Fibroblast of skin of right biceps (primary cell): ENCODE data around the gene CMBL.
"Not testable (repeated sequence)": the region's sequence is repeated elsewhere in the genome, so short reads cannot be mapped to it uniquely, and the experiment has no call there.

Source experiments
- DNase-seq: peaks from one replicate; pipeline ENCODE4 v3.0.0-alpha.2; 2013

Gene CMBL

DNA sequence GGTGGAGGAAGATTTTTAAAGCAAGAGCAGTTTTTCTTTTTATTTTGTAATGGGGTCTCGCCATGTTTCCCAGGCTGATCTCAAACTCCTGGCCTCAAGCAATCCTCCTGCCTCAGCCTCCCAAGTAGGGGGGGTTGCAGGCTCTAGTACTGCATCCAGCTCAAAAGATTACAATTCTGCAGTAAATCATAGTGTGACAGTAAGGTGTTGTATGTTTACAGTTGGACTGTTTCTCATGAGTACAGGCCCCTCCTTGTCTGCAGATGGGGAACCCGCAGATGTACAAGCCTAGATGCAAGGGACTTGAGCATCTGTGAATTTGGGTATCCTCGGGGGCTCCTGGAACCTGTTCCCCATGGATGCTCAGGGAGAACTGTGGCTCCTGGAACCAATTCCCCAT lies 54.3 kb downstream of the CMBL start:
- DNase-seq: no peak

DNA sequence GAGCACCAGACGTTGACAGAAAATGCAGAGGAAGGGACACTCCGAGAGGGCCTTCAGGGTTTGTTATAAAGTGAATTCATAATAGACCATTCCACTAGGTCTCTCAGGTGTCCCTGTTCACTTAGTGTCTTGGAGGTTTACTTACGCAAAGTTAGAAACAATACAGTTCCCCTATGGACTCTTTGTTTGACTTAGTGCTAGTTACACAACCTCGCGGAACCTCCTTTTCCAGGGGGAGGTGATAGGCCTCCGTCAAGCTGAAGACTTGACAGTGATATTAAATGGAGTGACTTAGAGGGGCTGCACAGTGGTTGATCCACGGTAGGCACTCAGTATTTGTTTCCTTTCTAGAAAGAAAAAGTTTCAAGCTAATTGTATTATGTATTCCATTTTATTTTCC lies 56.3 kb downstream of the CMBL start:
- no peak for DNase-seq

DNA sequence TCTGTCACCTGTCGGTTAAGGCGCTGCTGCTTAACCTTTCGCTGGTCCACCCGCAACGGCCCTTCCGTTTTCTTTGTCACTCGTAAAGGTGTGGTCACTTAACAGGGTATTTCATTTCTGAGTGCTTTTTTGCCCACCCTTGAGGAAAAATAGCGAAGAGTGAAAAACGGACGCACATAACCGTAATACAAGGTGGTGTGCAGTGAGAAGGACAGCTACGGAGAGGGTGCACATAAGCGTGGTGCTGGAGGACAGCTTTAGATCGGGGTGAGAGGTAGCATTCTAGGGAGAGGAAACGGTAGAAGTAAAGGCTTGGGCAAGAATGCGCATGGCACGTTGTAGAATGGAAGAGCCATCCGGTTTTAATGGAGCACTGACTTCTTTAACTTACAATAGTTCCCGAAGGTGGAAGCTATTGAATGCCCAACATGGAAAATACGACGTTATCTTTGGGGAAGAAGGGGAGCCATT lies 56.9 kb downstream of the CMBL start:
- DNase-seq: no peak

DNA sequence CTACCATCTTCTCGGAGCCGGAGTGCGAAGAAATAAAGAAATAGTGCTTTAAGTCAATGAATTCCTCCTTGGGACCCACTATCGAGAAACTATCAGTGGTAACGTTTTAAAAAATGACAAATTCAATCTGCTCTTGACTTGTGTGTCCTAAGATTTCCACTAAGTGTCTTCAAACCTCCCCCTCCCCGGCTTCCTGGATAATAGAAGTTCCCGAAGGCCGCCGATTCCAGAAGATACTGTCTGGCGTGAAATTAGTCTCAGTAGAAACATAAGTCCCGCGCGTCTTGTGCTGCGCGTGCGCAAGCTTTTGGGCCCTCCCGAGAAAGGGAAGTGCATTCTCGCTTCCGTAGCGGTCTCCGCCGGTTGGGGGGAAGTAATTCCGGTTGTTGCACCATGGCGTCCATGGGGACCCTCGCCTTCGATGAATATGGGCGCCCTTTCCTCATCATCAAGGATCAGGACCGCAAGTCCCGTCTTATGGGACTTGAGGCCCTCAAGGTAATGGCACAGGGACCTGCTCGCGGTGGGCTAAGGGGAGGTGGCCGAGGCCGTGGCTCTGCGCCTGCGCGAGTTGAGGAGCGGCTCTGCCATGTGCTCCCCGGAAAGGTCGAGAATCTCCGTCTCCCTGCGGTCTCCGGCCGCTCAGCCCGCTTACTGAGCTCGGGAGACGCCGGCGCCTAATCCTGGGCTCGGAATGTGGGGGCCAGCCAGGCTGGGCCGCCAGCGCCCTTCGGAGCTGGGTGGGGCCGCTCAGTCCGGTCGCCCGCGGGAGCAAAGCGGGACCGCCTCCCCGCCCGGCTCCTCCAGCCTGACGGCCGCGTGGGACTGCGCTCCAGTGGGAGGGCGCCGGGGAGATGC lies 57.5 kb downstream of the CMBL start, which contains the start of gene CCT5:
Gene CCT5 (plus strand): TSS at position 333 of the 858 bp plus-strand sequence. CDS start 61 bp downstream, at position 394.
- DNase-seq: peak; percentile 99

DNA sequence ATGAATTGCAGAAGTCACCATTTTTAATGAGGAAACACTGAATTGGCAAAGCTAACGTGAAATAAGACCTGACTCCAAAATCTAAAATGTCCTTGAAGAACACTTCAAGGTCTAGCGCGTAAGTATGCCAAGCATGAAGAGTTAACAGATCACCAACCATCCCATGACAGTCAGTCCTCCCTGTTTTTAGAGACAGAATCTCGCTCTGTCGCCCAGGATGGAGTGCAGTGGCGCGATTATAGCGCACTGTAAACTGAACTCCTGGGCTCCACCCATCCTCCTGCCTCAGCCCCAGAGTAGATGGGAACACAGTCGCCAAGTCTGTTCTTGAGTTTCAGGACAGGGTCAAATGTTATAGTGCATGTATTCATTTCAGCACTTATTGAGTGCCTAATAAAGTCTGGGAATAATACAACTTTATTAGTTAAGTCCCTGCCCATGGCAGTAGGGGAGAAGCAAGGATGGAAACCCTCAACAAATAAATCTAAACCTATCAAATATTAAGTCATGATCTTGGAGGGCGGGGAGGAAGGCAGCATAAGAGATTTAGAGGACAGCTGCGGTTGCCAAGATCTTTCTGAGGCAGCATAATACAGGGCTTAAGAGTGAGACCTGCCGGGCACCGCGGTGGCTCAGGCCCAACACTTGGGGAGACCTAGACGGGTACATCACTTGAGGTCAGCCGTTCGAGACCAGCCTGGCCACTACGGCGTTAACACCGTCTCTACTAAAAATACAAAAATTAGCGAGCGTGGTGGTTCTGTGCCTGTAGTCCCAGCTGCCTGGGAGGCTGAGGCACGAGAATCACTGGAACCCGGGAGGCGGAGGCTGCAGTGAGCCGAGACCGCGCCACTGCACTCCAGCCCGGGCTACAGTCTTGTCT lies 59.1 kb downstream of the CMBL start:
- DNase-seq: no peak

DNA sequence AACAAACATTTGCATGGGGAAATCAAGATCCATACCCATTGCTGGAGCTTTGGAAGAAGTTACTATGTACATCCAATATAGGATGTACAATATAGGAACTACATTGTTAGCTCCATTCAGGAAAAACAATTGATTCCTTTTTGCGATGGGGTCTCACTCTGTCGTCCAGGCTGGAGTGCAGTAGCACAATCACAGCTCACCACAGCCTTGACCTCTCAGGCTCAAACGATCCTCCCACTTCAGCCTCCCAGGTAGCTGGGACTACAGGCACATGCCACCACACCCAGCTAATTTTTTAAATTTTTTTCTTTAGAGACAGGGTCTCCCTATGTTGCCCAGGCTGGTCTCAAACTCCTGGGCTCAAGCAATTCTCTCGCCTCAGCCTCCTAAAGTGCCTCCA lies 60.5 kb downstream of the CMBL start:
- not testable (repeated sequence) for DNase-seq

DNA sequence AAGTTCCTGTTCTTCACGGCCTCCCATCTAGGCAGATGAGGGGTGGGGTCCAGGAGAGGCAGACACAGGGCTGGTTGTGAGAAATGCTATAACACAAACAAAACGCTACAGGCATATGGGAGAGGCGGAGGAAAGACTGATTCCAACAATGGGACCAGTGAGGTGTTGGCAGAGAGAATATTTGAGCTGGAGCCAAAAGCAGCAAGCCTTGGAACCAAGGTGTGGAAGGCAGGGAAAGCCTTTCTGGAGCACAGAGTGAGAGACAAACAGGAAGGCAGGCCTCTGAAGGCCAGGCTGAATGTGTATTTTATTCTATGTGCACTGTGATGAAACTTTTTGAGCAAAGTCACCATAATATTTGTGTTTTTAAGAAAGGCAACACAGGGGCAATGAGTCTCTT lies 60.9 kb downstream of the CMBL start:
- no peak for DNase-seq

DNA sequence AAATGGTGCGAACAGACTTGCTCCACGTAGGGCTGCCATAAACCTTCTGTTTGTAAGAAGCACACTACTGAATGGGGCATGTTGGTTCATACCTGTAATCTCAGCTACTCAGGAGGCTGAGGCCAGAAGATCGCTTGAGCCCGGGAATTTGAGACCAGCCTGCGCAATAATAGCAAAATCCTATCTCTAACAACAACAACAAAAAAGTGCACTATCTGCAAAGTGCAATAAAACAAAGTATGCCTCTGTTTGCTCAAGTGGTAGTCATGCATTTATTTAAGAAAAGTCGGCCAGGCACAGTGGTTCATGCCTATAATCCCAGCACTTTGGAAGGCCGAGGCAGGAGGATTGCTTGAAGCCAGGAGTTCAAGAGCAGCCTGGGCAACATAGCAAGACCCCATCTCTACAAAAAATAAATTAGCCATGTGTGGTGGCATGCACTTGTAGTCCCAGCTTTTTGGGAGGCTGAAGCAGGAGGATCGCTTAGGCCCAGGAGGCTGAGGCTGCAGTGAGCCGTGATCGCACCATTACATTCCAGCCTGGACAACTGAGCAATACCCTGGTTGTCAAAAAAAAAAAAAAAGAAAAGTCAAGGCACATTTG lies 63.3 kb downstream of the CMBL start:
- no peak for DNase-seq

DNA sequence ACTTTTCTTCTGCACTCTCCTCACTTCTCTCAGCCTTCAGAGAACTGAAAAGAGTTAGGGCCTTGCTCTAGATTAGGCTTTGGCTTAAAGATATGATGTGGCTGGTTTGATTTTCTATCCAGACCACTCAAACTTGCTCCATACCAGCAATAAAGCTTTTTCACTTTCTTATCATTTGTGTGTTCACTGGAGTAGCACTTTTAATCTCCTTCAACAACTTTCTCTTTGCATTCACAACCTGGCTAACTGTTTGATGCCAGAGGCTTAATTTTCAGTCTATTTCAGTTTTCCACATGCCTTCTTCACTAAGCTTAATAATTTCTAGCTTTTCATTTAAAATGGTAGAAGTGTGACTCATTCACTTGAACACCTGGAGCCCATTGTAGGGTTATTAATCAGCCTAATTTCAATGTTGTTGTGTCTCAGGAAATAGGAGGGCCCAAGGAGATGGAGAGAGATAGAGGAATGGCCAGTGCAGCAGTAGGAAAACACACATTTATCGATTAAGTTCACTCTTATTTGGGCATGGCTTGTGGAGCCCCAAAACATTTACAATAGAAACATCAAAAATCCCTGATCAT lies 64.0 kb downstream of the CMBL start:
- no peak for DNase-seq

DNA sequence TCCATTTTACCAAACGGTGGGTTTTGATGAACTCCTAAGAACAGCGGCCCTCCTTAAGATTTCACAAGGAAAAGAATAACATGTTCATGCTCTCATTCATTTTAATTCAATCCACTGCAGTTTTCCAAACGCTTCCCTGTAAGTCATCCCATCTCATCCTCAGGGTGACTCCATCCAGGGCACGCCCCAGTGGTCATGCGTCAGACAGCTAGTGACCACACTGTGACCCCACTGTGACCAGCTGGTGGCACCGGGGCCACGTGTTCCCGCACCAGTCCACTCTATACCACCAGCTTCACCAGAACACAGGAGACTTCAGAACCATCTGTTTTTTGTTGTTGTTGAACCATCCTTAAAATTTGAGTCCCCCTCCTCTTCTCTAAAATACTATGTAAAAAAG lies 72.4 kb downstream of the CMBL start:
- no peak for DNase-seq

DNA sequence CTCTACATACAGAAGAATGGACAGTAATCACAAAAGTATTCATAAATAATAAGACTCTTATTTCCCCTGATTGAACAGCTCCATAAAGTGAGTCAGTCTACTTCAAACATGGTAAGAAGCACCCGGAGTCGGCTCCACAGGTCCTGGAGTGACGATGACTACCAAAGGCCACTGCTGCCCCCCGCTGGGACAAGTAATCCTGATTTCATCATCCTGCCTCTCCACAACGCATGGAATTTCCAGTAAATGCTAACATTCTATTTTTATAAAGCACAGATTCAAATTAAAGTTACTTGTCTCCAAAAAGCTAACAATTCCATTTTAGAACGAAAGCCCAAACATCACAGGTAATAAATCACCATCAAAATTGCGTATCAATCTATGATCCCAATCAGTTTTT lies 74.2 kb downstream of the CMBL start:
- DNase-seq: peak; percentile 97

DNA sequence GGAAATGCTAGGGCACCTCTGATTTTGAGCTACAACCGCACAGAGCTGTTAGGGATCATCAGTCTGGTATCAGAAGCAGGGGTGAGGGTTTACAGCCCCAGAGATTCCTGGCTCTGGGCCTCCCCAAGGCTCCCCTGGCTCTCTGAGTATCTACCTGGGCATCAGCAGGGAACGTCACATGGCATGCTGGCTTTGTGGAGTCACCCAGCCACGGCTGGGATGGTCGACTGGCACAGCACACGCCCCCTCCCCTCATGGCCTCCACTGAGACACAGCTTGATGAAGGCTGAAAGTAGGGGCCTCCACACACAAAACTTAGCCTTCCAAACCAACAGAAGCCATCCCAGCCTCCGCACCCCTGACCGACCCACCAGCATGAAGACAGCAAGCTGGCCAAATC lies 74.7 kb downstream of the CMBL start:
- DNase-seq: no peak

DNA sequence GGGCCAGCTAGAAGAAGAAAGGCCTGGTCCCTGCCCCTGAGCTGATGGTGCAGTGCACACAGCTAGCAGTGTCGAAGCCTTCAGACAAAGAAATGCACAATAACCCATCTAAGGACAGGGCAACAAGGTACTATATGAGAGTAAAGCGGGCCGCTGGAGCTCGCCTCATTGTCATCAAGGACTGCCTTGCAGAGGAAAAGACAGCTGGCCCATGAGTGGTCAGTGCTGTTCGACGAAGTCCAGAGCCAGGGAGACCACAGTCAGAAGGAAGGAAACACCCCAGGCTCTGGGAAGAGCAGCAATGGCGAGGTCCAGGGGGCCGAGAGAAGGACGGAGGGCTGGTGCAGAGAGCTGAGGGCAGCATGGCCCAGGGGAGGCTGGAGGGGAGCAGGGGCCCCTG lies 75.3 kb downstream of the CMBL start:
- DNase-seq: no peak

DNA sequence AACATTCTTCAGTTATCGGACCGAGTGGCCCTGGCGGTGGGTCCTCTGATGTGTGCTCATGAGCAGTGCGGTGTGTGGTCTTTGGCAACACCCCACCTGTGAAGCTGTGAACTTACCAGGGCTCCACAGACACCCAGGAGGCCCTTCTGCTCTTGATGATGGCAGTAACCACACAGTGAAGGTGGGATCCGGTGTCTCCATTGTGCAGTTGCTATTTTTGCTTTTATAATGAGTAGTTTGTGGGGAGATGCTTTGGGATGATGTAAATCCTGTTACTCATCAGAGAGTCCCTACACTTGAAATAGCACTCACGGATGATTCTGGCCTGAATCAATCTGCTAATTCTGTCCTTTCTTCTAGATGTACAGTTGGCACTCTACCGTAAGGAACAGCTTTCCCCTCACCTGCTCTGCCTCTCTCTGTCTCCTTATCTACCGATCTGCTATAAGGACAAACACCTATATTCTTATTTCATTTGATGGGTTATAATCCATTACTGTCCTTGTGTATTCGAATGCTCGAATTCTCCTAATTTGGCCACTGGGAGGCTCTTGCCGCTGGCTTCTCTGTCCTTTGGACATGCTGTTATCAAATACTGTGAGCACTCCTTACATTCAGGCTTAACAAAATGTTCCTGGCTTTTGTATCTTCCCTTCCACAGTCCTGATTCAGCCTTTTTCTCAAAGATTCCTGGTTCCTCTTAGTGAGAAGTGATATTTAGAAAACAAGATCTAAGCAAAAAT lies 78.2 kb downstream of the CMBL start:
- peak; percentile 91 for DNase-seq

DNA sequence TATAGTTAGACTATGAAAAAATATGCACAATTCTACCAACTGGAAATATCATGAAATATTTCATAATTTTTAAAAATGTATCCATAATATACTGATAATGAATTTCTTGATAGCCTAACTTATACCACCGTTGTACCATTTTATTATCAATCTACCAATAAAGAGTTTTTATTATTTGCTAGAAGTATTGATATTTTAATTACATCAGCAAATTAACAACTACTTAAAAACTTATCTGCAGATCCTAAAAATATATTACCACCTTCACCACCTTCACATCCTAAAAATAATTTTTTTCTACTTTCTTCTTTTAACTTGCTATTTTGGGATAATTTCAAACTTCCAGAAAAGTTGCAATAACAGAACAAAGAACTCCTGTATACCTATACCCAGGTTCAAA lies 79.4 kb downstream of the CMBL start:
- DNase-seq: no peak
